PC-9 (cell line): ENCODE data around the gene TREML4.

Experiments used
- CTCF ChIP-seq: fragments of 200-600 bp; sonication (generic); conservative IDR thresholded peaks from 2 replicates; pipeline ENCODE4 v1.6.1; 2017; ENCODE audit warnings: mixed run types, antibody characterized with exemption, mild to moderate bottlenecking, moderate library complexity
- EZH2 ChIP-seq: fragments of 200-600 bp; sonication (generic); IDR thresholded peaks from 2 replicates; pipeline ENCODE4 v1.8.0; 2017; ENCODE audit warnings: antibody characterized with exemption, low read depth

DNA sequence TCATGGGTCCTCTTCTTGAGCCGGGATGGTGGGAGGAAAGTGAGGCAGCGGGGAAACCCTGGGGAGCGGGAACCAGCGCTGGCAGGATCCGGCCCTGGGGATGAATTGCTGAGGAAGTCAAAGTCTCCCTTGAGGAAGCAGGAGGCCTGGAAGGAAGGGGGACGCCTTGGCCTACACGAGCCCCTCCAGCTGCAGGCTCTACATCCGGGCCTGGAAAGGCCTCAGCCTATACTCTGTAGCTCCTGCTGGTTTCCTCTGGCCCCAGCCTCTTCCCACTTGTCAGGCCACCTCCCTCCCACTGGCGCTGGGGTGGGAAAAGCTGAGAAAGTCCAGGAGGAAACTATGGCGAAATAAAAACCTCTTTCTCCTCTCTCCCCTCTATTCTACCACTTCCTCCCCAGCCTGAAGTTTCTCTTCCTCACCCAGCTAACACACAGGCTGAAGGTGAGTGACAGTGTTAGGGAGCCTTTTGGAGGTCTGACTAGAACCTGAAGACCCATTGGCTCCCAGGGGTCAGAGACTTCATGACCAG lies 42.1 kb upstream of the TREML4 start:
- TF ChIP-seq CTCF (no peak), EZH2 (no peak)
